Measurements from ENCODE around the gene ACVR2B. TPM values are rescaled to one million over a fixed set of nuclear protein-coding genes. Genes with fewer than 3 reads are reported as not detected.

ACVR2B gene
- total RNA-seq, 1 experiment from 2014 or later: 1.8 TPM

GRCh38 chr3:38455639-38456430 lies 2.1 kb downstream of the ACVR2B start:
- CTCF ChIA-PET: interaction anchor here (0.6 kb wide), 1 partner anchor 109 kb away, joined by 5 read pairs; the partner anchor contains the start of gene XYLB
- Histone ChIP-seq H3K27me3 (ENCODE audit: low read length) (no peaks in the 10 kb centered on the region), H3K9me2 (replicated peaks; ENCODE audit: low read length) (no peaks in the 10 kb centered on the region), H4K20me1 (ENCODE audit: low read length) (no peaks in the 10 kb centered on the region), H3K9ac (ENCODE audit: low read length) (peak overlapping the region; percentile 81), H3F3A (ENCODE audit: low read length, unreplicated experiment) (no peaks in the 10 kb centered on the region), H3K79me2 (ENCODE audit: low read length) (peaks cover 30% of the 10 kb centered on the region), H3K36me3 (ENCODE audit: low read depth, low read length) (no peaks in the 10 kb centered on the region), H2AFZ (ENCODE audit: low read length) (peak overlapping the region; percentile 92), H3K4me3 (ENCODE audit: low read length) (peak overlapping the region; percentile 82), H3K4me1 (ENCODE audit: insufficient read depth, low read length) (peaks cover 28% of the 10 kb centered on the region; the same call in 1 of the 2 replicates), H3K4me2 (ENCODE audit: low read length) (peak overlapping the region; percentile 100), H3K9me3 (ENCODE audit: low read length) (no peaks in the 10 kb centered on the region; the same call in 1 of the 2 replicates), H3K27ac (ENCODE audit: low read length) (no peak overlapping the region)
- BruUV-seq (replicated peaks): no TSS peak
- POLR2A ChIA-PET (ENCODE audit: unreplicated experiment): interaction anchor here (0.5 to 0.6 kb wide), 2 partner anchors 10 to 255 kb away, joined by 3 to 4 read pairs; no protein-coding TSS in a partner anchor
- DNase-seq: no peak
- intact Hi-C loops (cut with micrococcal nuclease): loop anchor here (1.0 to 10.0 kb wide), 3 partner anchors 107 to 451 kb away; partner anchors contain the start of genes ACAA1 and MYD88
- ATAC-seq: peak; percentile 0; the same call in 1 of the 2 replicates
- no peak for TF ChIP-seq EZH2 (IDR thresholded peaks at IDR 0.05; ENCODE audit: low read length, unreplicated experiment)
- TF ChIP-seq EZH2phosphoT487 (IDR thresholded peaks at IDR 0.05; ENCODE audit: borderline replicate concordance, low read length): no peak
- TF ChIP-seq, protein P1, sequence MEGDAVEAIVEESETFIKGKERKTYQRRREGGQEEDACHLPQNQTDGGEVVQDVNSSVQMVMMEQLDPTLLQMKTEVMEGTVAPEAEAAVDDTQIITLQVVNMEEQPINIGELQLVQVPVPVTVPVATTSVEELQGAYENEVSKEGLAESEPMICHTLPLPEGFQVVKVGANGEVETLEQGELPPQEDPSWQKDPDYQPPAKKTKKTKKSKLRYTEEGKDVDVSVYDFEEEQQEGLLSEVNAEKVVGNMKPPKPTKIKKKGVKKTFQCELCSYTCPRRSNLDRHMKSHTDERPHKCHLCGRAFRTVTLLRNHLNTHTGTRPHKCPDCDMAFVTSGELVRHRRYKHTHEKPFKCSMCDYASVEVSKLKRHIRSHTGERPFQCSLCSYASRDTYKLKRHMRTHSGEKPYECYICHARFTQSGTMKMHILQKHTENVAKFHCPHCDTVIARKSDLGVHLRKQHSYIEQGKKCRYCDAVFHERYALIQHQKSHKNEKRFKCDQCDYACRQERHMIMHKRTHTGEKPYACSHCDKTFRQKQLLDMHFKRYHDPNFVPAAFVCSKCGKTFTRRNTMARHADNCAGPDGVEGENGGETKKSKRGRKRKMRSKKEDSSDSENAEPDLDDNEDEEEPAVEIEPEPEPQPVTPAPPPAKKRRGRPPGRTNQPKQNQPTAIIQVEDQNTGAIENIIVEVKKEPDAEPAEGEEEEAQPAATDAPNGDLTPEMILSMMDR (conservative IDR thresholded peaks at IDR 0.05; ENCODE audit: low read depth, low read length): no peak

DNA sequence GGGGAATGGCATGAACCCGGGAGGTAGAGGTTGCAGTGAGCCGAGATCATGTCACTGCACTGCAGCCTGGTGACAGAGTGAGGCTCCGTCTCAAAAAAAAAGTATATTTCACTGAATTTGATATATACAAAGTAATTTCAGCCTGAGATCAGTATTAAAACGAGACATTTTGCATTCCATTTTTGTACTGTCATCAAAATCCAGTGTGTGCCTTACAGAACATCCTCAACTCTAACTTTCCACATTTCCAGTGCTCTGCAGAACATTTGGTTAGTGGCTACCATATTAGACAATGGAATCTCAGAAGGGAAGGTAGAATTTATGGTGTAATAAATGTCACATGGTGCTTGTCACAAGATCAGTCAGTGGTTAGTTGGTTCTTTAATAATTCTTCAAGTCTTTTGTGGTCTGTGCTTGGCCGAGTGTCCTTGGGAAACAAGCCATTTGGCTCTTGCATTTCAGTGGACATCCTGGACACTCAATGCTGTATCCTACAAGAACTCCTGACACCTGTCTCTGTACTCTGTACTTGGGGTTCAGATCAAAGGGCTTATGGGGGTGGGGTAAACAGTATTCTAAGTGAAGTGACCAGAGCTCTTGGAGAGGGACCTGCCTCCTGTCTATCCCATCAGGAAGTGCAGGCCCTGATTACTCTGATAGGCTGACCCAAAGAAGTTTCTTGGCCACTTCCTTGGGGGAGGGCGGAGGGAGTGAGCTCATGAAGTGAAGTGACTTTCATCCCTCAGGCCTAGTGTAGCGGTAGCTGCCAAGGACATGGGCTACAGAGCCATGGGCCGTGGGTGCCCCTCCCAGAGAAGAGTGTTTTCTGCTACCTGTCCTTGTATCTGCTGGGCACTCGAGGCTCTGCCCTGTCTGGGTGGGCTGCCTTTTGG lies 3.7 kb downstream of the ACVR2B start:
- Histone ChIP-seq H3K9ac (ENCODE audit: low read length) (no peak overlapping the region), H2AFZ (ENCODE audit: low read length) (no peak overlapping the region), H3K27ac (ENCODE audit: low read length) (no peak overlapping the region), H3K4me1 (ENCODE audit: insufficient read depth, low read length) (peaks cover 28% of the 10 kb centered on the region; the same call in 1 of the 2 replicates), H3K27me3 (ENCODE audit: low read length) (no peaks in the 10 kb centered on the region), H3K4me3 (ENCODE audit: low read length) (no peak overlapping the region), H3K79me2 (ENCODE audit: low read length) (peaks cover 30% of the 10 kb centered on the region), H3K9me3 (ENCODE audit: low read length) (no peaks in the 10 kb centered on the region), H3K9me2 (replicated peaks; ENCODE audit: low read length) (no peaks in the 10 kb centered on the region), H3K36me3 (ENCODE audit: low read depth, low read length) (no peaks in the 10 kb centered on the region), H3F3A (ENCODE audit: low read length, unreplicated experiment) (no peaks in the 10 kb centered on the region), H3K4me2 (ENCODE audit: low read length) (no peak overlapping the region), H4K20me1 (ENCODE audit: low read length) (no peaks in the 10 kb centered on the region)
- intact Hi-C loops (cut with micrococcal nuclease): loop anchor here (10.0 kb wide), 2 partner anchors 323 to 453 kb away; partner anchors contain the start of genes ACAA1 and MYD88
- TF ChIP-seq EZH2phosphoT487 (IDR thresholded peaks at IDR 0.05; ENCODE audit: borderline replicate concordance, low read length) (no peak), EZH2 (IDR thresholded peaks at IDR 0.05; ENCODE audit: low read length, unreplicated experiment) (no peak)
- TF ChIP-seq, protein P1 (conservative IDR thresholded peaks at IDR 0.05; ENCODE audit: low read depth, low read length): no peak
- no peak for ATAC-seq
- DNase-seq: no peak
- no TSS peak for BruUV-seq (replicated peaks)
- CTCF ChIA-PET: no interaction called here
- POLR2A ChIA-PET (ENCODE audit: unreplicated experiment): no interaction called here

All from PC-3 (cell line).